ENCODE data around the gene CTRB1. TPM values are rescaled to one million over a fixed set of nuclear protein-coding genes. Genes with fewer than 3 reads are reported as not detected.
A peak's percentile ranks its signal among the peaks of the same experiment; 100 is the strongest.

The CTRB1 gene
- total and polyA plus RNA-seq, 2 of the 13 experiments (the other 11 are each of a cell fraction or from before 2014, with no cell fraction given): not detected

DNA sequence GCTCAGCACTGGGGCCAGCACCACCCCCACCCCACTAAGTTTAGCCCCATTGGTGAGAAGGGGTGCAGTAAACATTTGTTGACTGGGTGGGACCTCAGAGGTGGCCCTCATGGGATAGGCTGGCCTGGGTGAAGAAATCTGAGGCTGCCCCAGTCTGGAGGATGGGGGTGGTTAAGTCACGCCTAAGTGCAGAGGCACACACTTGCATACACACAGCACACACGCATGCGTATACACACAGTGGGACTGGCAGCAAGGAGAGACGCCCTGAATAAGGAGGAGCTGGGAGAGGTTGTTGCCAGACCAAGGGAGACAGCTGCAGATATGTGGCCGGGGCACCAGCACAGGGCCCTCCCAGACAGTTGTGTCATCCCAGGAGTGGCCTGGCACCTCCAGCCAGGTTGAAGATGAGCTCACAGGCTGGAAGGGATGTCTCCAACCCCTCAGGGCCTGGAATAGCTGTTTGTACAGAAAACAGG, 35.6 kb downstream of the CTRB1 start:
- Histone ChIP-seq H3K4me1 (ENCODE audit: insufficient read depth, low read length) (peaks cover 82% of the 10 kb centered on the region), H3K27me3 (ENCODE audit: control insufficient read depth in 1 of 2, insufficient read depth in 2 of 2, low read length in 2 of 2) (no peaks in the 10 kb centered on the region; a peak in 1 of 5 replicates), H3K4me3 (replicated peaks in 1 of 3; ENCODE audit: insufficient read depth in 1 of 3, low read depth in 2 of 3, low read length in 3 of 3) (no peak overlapping the region), H4K20me1 (ENCODE audit: insufficient read depth, low read length) (peaks cover 53% of the 10 kb centered on the region), H3K4me2 (ENCODE audit: low read depth, low read length) (no peak overlapping the region), H2AFZ (ENCODE audit: low read length) (no peak overlapping the region), H3K27ac (ENCODE audit: extremely low read length, insufficient read depth, low read length) (no peak overlapping the region), H3K9ac (ENCODE audit: insufficient read depth, low read depth, low read length) (no peak overlapping the region), H3K79me2 (ENCODE audit: insufficient read depth, low read length) (peaks cover 88% of the 10 kb centered on the region), H3K36me3 (replicated peaks in 1 of 2; ENCODE audit: control insufficient read depth in 1 of 2, insufficient read depth in 2 of 2, low read length in 2 of 2) (peaks cover 2 to 8% of the 10 kb centered on the region in 2 experiments; a peak in 2 of 5 replicates), H3K9me3 (ENCODE audit: low read length) (no peaks in the 10 kb centered on the region)
- POLR2A ChIA-PET: interaction anchor here (3.1 to 14.7 kb wide), 3 partner anchors 9 to 54 kb away, joined by 27 to 312 read pairs (median 151); no protein-coding TSS in a partner anchor
- ATAC-seq (no peak), DNase-seq (ENCODE audit: low spot score) (no peak), FAIRE-seq (no peak)
- WGBS (ENCODE audit: low lambda C conversion rate): 91% methylated on average over 4 of the region's 5 CpGs
- BruUV-seq (replicated peaks): no TSS peak
- TF ChIP-seq ZNF562 (CRISPR knock-in tag; IDR thresholded peaks at IDR 0.05; ENCODE audit: borderline replicate concordance): no peak
- no peak for TF ChIP-seq YEATS2 (CRISPR knock-in tag; IDR thresholded peaks at IDR 0.05; ENCODE audit: borderline replicate concordance)
- TF ChIP-seq, protein P1, sequence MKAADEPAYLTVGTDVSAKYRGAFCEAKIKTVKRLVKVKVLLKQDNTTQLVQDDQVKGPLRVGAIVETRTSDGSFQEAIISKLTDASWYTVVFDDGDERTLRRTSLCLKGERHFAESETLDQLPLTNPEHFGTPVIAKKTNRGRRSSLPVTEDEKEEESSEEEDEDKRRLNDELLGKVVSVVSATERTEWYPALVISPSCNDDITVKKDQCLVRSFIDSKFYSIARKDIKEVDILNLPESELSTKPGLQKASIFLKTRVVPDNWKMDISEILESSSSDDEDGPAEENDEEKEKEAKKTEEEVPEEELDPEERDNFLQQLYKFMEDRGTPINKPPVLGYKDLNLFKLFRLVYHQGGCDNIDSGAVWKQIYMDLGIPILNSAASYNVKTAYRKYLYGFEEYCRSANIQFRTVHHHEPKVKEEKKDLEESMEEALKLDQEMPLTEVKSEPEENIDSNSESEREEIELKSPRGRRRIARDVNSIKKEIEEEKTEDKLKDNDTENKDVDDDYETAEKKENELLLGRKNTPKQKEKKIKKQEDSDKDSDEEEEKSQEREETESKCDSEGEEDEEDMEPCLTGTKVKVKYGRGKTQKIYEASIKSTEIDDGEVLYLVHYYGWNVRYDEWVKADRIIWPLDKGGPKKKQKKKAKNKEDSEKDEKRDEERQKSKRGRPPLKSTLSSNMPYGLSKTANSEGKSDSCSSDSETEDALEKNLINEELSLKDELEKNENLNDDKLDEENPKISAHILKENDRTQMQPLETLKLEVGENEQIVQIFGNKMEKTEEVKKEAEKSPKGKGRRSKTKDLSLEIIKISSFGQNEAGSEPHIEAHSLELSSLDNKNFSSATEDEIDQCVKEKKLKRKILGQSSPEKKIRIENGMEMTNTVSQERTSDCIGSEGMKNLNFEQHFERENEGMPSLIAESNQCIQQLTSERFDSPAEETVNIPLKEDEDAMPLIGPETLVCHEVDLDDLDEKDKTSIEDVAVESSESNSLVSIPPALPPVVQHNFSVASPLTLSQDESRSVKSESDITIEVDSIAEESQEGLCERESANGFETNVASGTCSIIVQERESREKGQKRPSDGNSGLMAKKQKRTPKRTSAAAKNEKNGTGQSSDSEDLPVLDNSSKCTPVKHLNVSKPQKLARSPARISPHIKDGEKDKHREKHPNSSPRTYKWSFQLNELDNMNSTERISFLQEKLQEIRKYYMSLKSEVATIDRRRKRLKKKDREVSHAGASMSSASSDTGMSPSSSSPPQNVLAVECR (CRISPR knock-in tag; IDR thresholded peaks at IDR 0.05; ENCODE audit: borderline replicate concordance): 0 out of 2 replicates have a peak, but pooled peaks have one; percentile 33
- intact Hi-C loops (cut with micrococcal nuclease; ENCODE audit: unreplicated experiment): loop anchor here (5.0 kb wide), 1 partner anchor 133 kb away; no protein-coding TSS in a partner anchor
- in situ Hi-C loops (cut with HindIII; ENCODE audit: extremely low pct_ligation_motif_present, low pct_unique_long_range_greater_than_20kb): no loop called here
- CTCF ChIA-PET (ENCODE audit: low intra/inter-chr PET ratio, low total read pairs): no interaction called here
